Breast epithelium (tissue), 4 donors: ENCODE measurements around the gene CMTM6. TPM values are rescaled to one million over a fixed set of nuclear protein-coding genes. Genes with fewer than 3 reads are reported as not detected.

Experiments used
- DNase-seq, 2 donors: peaks; one replicate each; pipeline ENCODE4 v3.0.0-alpha.2; 2019; ENCODE audit warnings: low spot score in 2 of 2
- H3K27ac ChIP-seq, 2 donors: fragments of 200-600 bp; sonication (generic) in 1 of 2; one replicate each; pipeline ENCODE4 v1.5.1; 2016 to 2019; ENCODE audit warnings: mild to moderate bottlenecking in 1 of 2
- H3K27me3 ChIP-seq, 2 donors: fragments of 200-600 bp; sonication (generic) in 1 of 2; one replicate each; pipeline versions ENCODE4 v1.5.1 to v1.6.0; 2017 to 2019; ENCODE audit warnings: control low read depth in 1 of 2, mild to moderate bottlenecking in 1 of 2
- H3K36me3 ChIP-seq: fragments of 200-600 bp; one replicate; pipeline ENCODE4 v1.5.1; 2019
- H3K4me1 ChIP-seq, 2 donors: fragments of 200-600 bp; sonication (generic); one replicate each; pipeline ENCODE4 v1.5.1; 2016 to 2019; ENCODE audit warnings: control low read depth in 1 of 2
- H3K4me3 ChIP-seq, 3 donors: fragments of 200-600 bp; sonication (generic); 1 replicate in 2 of 3; 2 replicates in 1 of 3; pipeline ENCODE4 v1.5.1; 2016 to 2019; ENCODE audit warnings: mild to moderate bottlenecking in 3 of 3, moderate library complexity in 2 of 3
- H3K9me3 ChIP-seq, 2 donors: fragments of 200-600 bp; sonication (generic) in 1 of 2; one replicate each; pipeline ENCODE4 v1.5.1; 2016 to 2019; ENCODE audit warnings: control low read depth in 1 of 2
- POLR2A ChIP-seq: fragments of 450-650 bp; IDR thresholded peaks from one replicate; pipeline ENCODE4 v1.6.1; 2016; ENCODE audit warnings: antibody characterized with exemption, mild to moderate bottlenecking, moderate library complexity
- POLR2AphosphoS5 ChIP-seq, 3 donors: sonication (generic); formaldehyde crosslinking; IDR thresholded peaks; one replicate each; pipeline ENCODE4 v1.6.1; 2017; ENCODE audit warnings: antibody characterized with exemption in 3 of 3
- intact Hi-C: fragments of 100-400 bp; cut with DNase I; formaldehyde crosslinking; loops from one replicate; pipeline ENCODE4 v1.15.1; 2023; ENCODE audit warnings: low total_unique reads
- total RNA-seq, 3 donors: library from RNA; depleted of rRNA; stranded (reverse); fragments of >200 nt; gene quantifications; one replicate each; pipeline ENCODE4 v1.1.0, GENCODE V29; 2016
- TF ChIP-seq, protein P1 (sequence below), 3 donors: fragments of 450-650 bp; IDR thresholded peaks; one replicate each; pipeline ENCODE4 v1.5.1; 2016 to 2017; ENCODE audit warnings: antibody characterized with exemption in 3 of 3, mild to moderate bottlenecking in 3 of 3, moderate library complexity in 3 of 3

CMTM6 gene
- total RNA-seq, 3 donors from 2014 or later = 52.6 to 151 (median 89.5) TPM

DNA sequence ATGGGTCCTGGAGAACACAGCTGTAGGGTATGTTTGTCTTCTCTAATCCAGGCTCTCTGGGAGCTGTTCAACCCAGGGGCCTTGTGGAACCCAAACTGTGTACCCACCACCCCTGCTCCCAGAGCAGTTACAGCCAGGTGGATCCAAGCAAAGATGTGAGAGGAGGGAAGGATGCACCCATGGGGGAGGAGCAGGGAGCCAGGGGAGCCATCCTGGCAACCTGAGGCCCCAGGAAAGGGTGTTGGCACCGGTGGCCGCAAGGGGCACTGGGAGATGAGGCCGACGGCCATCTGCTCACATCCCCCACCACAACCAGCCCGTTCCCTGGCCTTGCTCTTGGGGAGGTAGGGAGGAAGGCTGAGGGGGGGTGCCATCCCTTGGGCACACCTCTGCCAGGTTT lies 43.2 kb downstream of the CMTM6 start:
- Histone ChIP-seq H3K27ac (peak overlapping the region; percentile 32 to 59), H3K4me3 (no peak overlapping the region), H3K4me1 (no peaks in the 10 kb centered on the region), H3K27me3 (no peaks in the 10 kb centered on the region), H3K36me3 (no peaks in the 10 kb centered on the region), H3K9me3 (no peaks in the 10 kb centered on the region)
- intact Hi-C loops = no loop called here
- TF ChIP-seq POLR2AphosphoS5 (IDR thresholded peaks at IDR 0.05) = no peak
- TF ChIP-seq POLR2A = no peak
- TF ChIP-seq, protein P1, sequence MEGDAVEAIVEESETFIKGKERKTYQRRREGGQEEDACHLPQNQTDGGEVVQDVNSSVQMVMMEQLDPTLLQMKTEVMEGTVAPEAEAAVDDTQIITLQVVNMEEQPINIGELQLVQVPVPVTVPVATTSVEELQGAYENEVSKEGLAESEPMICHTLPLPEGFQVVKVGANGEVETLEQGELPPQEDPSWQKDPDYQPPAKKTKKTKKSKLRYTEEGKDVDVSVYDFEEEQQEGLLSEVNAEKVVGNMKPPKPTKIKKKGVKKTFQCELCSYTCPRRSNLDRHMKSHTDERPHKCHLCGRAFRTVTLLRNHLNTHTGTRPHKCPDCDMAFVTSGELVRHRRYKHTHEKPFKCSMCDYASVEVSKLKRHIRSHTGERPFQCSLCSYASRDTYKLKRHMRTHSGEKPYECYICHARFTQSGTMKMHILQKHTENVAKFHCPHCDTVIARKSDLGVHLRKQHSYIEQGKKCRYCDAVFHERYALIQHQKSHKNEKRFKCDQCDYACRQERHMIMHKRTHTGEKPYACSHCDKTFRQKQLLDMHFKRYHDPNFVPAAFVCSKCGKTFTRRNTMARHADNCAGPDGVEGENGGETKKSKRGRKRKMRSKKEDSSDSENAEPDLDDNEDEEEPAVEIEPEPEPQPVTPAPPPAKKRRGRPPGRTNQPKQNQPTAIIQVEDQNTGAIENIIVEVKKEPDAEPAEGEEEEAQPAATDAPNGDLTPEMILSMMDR (IDR thresholded peaks at IDR 0.05) = no peak
- DNase-seq = no peak

DNA sequence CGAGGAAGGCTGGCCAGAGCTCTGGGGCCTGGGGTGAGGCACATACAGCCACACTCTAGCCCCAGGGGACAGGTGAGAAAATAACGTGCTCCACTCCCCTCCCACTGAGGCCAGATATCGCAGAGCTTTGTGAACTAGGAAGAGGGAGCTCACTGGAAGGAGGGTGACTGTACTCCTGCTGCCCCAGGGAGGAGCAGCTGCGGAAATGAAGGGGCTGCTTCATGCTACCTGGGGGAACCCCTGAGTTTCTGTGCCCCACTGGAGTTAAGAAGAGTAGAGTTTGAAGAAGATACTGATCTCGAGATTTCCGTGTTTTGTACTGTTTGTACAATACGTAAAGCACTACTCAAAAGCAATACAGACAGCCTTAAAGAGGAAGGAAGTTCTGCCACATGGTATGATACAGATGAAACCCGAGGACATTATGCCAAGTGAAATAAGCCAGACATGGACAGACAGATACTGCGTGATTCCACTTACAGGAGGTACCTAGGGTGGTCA lies 44.6 kb downstream of the CMTM6 start:
- no peak overlapping the region for H3K4me3 ChIP-seq
- DNase-seq = no peak
- TF ChIP-seq, protein P1 (IDR thresholded peaks at IDR 0.05) = no peak
- TF ChIP-seq POLR2AphosphoS5 (IDR thresholded peaks at IDR 0.05) (no peak), POLR2A (no peak)
- H3K9me3 ChIP-seq = no peaks in the 10 kb centered on the region
- peak overlapping the region; percentile 29 to 65 for H3K27ac ChIP-seq
- H3K36me3 ChIP-seq = no peaks in the 10 kb centered on the region
- no peaks in the 10 kb centered on the region for H3K4me1 ChIP-seq
- intact Hi-C loops = no loop called here
- no peaks in the 10 kb centered on the region for H3K27me3 ChIP-seq

DNA sequence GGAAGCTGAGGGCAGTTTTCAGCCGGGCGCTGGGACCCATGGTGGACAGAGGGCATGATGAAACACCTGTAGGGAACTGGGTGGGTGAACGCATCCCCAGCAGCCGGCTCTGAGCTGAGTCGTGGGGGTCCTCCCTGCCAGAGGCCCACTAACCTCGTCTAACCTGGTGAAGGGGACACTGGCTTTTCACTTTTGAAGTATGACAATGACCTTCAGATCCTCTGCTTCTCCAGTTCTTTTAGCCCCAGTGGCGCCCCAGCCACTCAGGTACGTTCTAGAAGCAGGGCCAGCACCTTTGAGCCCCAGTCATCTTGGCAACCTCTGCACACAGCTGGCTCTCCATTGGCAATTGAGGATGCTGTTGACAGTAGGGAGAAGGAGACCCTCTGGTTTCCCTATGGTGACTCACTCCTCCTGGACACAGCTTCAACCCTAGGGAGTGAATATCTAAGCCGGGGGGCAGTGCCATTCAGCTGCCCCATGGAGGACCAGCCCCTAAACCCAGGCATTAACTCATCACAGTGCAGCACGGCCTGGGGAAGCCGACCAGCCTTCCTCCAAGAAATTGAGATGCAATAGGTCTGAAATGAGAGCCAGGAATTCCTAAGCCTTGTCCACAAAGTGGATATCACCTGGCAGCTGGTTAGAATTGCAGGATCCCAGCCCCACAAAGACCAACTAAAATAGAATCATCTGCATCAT lies 46.1 kb downstream of the CMTM6 start:
- TF ChIP-seq POLR2A = no peak
- TF ChIP-seq, protein P1 (IDR thresholded peaks at IDR 0.05) = no peak
- TF ChIP-seq POLR2AphosphoS5 (IDR thresholded peaks at IDR 0.05) = no peak
- Histone ChIP-seq H3K27ac (peak overlapping the region; percentile 19 to 54), H3K9me3 (no peaks in the 10 kb centered on the region), H3K27me3 (no peaks in the 10 kb centered on the region), H3K4me3 (no peak overlapping the region), H3K4me1 (no peaks in the 10 kb centered on the region), H3K36me3 (no peaks in the 10 kb centered on the region)
- intact Hi-C loops = no loop called here
- DNase-seq = no peak

- intact Hi-C loops = no loop called here
- H3K36me3 ChIP-seq = no peaks in the 10 kb centered on the region
- no peak overlapping the region for H3K4me3 ChIP-seq
- no peaks in the 10 kb centered on the region for H3K4me1 ChIP-seq
- H3K9me3 ChIP-seq = no peaks in the 10 kb centered on the region
- TF ChIP-seq POLR2A (no peak), POLR2AphosphoS5 (IDR thresholded peaks at IDR 0.05) (no peak)
- TF ChIP-seq, protein P1 (IDR thresholded peaks at IDR 0.05) = no peak
- H3K27me3 ChIP-seq = no peaks in the 10 kb centered on the region
- H3K27ac ChIP-seq = peak overlapping the region; percentile 19 to 54
- no peak for DNase-seq
These were observed 46.8 kb downstream of the CMTM6 start for GRCh38 chr3:32455609-32456428.
